ENCODE results near the gene KCTD15.

Gene KCTD15

GRCh38 chr19:33777753-33778088, 18.9 kb upstream of the KCTD15 start:
- TF ChIP-seq CTCF (IDR thresholded peaks at IDR 0.05; ENCODE audit: low read depth, low read length) = no peak
- no peak overlapping the region for H3K4me3 ChIP-seq (ENCODE audit: low read depth, low read length)

GRCh38 chr19:33778089-33778791, 18.4 kb upstream of the KCTD15 start:
- no peak overlapping the region for H3K4me3 ChIP-seq (ENCODE audit: low read depth, low read length)
- peak; percentile 97 for TF ChIP-seq CTCF (IDR thresholded peaks at IDR 0.05; ENCODE audit: low read depth, low read length)

GRCh38 chr19:33779849-33780248, 16.8 kb upstream of the KCTD15 start:
- H3K4me3 ChIP-seq (ENCODE audit: low read depth, low read length) = no peak overlapping the region
- no peak for TF ChIP-seq CTCF (IDR thresholded peaks at IDR 0.05; ENCODE audit: low read depth, low read length)

GRCh38 chr19:33780251-33780650, 16.4 kb upstream of the KCTD15 start:
- no peak for TF ChIP-seq CTCF (IDR thresholded peaks at IDR 0.05; ENCODE audit: low read depth, low read length)
- H3K4me3 ChIP-seq (ENCODE audit: low read depth, low read length) = no peak overlapping the region

GRCh38 chr19:33780746-33781145, 15.9 kb upstream of the KCTD15 start:
- no peak for TF ChIP-seq CTCF (IDR thresholded peaks at IDR 0.05; ENCODE audit: low read depth, low read length)
- no peak overlapping the region for H3K4me3 ChIP-seq (ENCODE audit: low read depth, low read length)

- TF ChIP-seq CTCF (IDR thresholded peaks at IDR 0.05; ENCODE audit: low read depth, low read length) = no peak
- H3K4me3 ChIP-seq (ENCODE audit: low read depth, low read length) = no peak overlapping the region
These were observed 15.2 kb upstream of the KCTD15 start for GRCh38 chr19:33781415-33781935.

- H3K4me3 ChIP-seq (ENCODE audit: low read depth, low read length) = no peak overlapping the region
- TF ChIP-seq CTCF (IDR thresholded peaks at IDR 0.05; ENCODE audit: low read depth, low read length) = no peak
These were observed 14.7 kb upstream of the KCTD15 start for GRCh38 chr19:33781996-33782395.
